NCI-H128 (cell line): ENCODE data around the gene TPST2.

Experiments
- DNase-seq: peaks from one replicate; lab custom pipeline; 2025; ENCODE audit not compliant: unreplicated experiment; lab: John Stamatoyannopoulos, UW

Gene TPST2

GRCh38 chr22:26479043-26479791 lies 110.7 kb downstream of the TPST2 start:
- DNase-seq: no peak

GRCh38 chr22:26477341-26477731 lies 112.6 kb downstream of the TPST2 start:
- DNase-seq: no peak

- no peak for DNase-seq
These were observed 113.1 kb downstream of the TPST2 start for GRCh38 chr22:26476705-26477340.

GRCh38 chr22:26474682-26475081 lies 115.2 kb downstream of the TPST2 start:
- no peak for DNase-seq
